ENCODE data around the gene CATSPERZ. TPM values are rescaled to one million over a fixed set of nuclear protein-coding genes. Genes with fewer than 3 reads are reported as not detected.

Gene CATSPERZ
- total and polyA plus RNA-seq, 2 of the 13 experiments (the other 11 are each of a cell fraction or from before 2014, with no cell fraction given) = 0.22 to 0.48 TPM

- TF ChIP-seq ZBTB43 (CRISPR knock-in tag; conservative IDR thresholded peaks at IDR 0.05) = 0 out of 2 replicates have a peak, but pooled peaks have one; percentile 16
- TF ChIP-seq ZNF891 (CRISPR knock-in tag; IDR thresholded peaks at IDR 0.05) = no peak
- no peak for TF ChIP-seq HOXA5 (CRISPR knock-in tag; IDR thresholded peaks at IDR 0.05)
- TF ChIP-seq NPAS2 (CRISPR knock-in tag; IDR thresholded peaks at IDR 0.05; ENCODE audit: borderline replicate concordance) = no peak
- TF ChIP-seq SOX6 (IDR thresholded peaks at IDR 0.05) = no peak
- no peak; the same call in 1 of the 2 replicates for TF ChIP-seq SOX6 (CRISPR knock-in tag; IDR thresholded peaks at IDR 0.05)
- TF ChIP-seq ADNP (CRISPR knock-in tag; IDR thresholded peaks at IDR 0.05) = no peak
- no peak; the same call in none of the 2 replicates for TF ChIP-seq HOXA3 (CRISPR knock-in tag; IDR thresholded peaks at IDR 0.05)
- TF ChIP-seq ZNF589 (CRISPR knock-in tag; conservative IDR thresholded peaks at IDR 0.05) = no peak
- no peak for TF ChIP-seq ZNF597 (CRISPR knock-in tag; IDR thresholded peaks at IDR 0.05)
- no peak for TF ChIP-seq ZNF772 (CRISPR knock-in tag; IDR thresholded peaks at IDR 0.05)
- no peak for TF ChIP-seq MED13 (CRISPR knock-in tag; IDR thresholded peaks at IDR 0.05)
- TF ChIP-seq ZNF350 (CRISPR knock-in tag; IDR thresholded peaks at IDR 0.05; ENCODE audit: borderline replicate concordance, low read depth) = peak; percentile 15; the same call in 1 of the 2 replicates
- no peak for TF ChIP-seq ZNF800 (CRISPR knock-in tag; IDR thresholded peaks at IDR 0.05)
- no peak for TF ChIP-seq DBP (CRISPR knock-in tag; IDR thresholded peaks at IDR 0.05; ENCODE audit: not compliant biosample characterization)
- no peak for TF ChIP-seq SRSF1 (optimal IDR thresholded peaks at IDR 0.05; ENCODE audit: low read depth, low read length)
- no peak for TF ChIP-seq ATF4 (CRISPR knock-in tag; IDR thresholded peaks at IDR 0.05)
- no peak for TF ChIP-seq KAT2B (IDR thresholded peaks at IDR 0.05; ENCODE audit: borderline replicate concordance, low read depth, low read length)
- no peak for TF ChIP-seq MNT (IDR thresholded peaks at IDR 0.05)
- TF ChIP-seq TFAP4 (IDR thresholded peaks at IDR 0.05; ENCODE audit: borderline replicate concordance, low read depth) = peak; percentile 13; the same call in 1 of the 2 replicates
These were observed 15.9 kb upstream of the CATSPERZ start, which contains the start of gene BAD (continued) for GRCh38 chr11:64284048-64284961.

All from HepG2 (cell line).